Erythroblast (primary cell): ENCODE measurements around the gene FUOM.

Experiments used
- GATA1 ChIP-seq: IDR thresholded peaks from 2 replicates; pipeline ENCODE4 v1.6.1; 2011; ENCODE audit warnings: low read depth, mild to moderate bottlenecking, control low read depth, low read length, moderate library complexity
- POLR2A ChIP-seq: IDR thresholded peaks from 2 replicates; pipeline ENCODE4 v1.6.1; 2011; ENCODE audit warnings: mild to moderate bottlenecking, low read length

DNA sequence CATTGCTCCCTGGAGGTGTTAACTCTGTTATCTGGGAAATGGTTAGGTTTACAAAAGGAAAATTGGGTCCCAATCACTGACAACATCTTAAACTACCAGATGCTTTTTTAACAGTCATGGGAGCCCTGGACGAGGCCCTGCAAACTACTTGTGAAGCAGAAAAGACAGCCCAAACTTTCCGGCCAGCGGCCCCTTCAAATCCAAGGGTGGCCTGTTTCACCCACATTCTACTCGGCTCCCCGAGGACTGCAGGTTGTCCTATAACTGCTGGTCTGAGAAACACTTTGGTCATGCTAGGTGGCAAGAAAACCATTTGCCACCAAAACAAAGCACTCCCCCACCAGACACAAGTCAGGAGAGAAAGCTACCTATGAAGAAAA is 51.7 kb downstream of the FUOM start:
- TF ChIP-seq POLR2A (no peak), GATA1 (no peak)
